OCI-LY1 (cell line): ENCODE measurements around the gene FAM13C.

Source experiments
- EZH2 ChIP-seq: fragments of 200-600 bp; sonication (generic), shearing (Covaris generic); IDR thresholded peaks from 2 replicates; pipeline ENCODE4 v1.8.0; 2017; ENCODE audit warnings: borderline replicate concordance, mixed run types, mild to moderate bottlenecking, antibody characterized with exemption, low read length, moderate library complexity, mixed read lengths
- TF ChIP-seq, protein P1 (sequence below): fragments of 200-600 bp; sonication (generic), shearing (Covaris generic); IDR thresholded peaks from 2 replicates; pipeline ENCODE4 v1.5.1; 2017; ENCODE audit warnings: mild to moderate bottlenecking, antibody characterized with exemption, low read length, moderate library complexity, mixed read lengths

DNA sequence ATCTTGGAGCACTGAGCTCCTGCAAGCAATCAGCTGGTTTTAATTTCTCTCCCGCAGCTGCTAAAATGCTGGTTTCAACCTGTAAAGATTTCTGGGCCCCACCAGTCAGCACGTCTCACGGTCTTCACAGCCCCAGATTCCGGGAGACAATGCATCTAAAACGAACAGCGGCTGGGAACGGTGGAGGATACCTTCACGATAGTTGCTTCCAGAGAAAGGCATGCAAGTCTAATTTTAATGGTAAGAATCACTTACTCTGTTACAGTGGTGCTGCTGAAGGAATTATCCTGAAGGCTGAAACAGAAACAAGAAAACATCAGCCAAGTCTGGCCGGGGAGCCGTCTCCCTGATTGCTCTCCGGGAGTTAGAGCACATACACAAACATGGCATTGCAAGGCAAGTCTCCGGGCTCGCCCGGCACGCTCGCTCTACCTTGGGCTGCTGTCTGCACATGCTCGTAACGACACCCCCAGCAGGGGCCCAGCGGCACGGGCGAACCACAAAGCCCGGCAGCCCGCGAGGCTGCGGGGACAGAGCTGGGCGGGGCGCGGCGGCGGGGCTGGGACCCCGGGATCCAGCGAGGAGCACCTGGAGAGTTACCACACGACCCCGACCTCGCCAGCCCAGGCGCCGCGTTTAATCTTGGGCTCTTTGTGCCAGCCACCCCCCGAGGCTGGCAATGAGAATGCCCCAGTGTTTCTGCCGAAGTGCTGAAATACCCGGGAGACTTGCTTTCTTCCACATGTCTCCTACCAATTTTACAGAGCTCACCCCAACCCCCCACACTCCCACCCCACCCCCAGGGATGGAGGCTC, at the start of gene FAM13C:
- TF ChIP-seq, protein P1, sequence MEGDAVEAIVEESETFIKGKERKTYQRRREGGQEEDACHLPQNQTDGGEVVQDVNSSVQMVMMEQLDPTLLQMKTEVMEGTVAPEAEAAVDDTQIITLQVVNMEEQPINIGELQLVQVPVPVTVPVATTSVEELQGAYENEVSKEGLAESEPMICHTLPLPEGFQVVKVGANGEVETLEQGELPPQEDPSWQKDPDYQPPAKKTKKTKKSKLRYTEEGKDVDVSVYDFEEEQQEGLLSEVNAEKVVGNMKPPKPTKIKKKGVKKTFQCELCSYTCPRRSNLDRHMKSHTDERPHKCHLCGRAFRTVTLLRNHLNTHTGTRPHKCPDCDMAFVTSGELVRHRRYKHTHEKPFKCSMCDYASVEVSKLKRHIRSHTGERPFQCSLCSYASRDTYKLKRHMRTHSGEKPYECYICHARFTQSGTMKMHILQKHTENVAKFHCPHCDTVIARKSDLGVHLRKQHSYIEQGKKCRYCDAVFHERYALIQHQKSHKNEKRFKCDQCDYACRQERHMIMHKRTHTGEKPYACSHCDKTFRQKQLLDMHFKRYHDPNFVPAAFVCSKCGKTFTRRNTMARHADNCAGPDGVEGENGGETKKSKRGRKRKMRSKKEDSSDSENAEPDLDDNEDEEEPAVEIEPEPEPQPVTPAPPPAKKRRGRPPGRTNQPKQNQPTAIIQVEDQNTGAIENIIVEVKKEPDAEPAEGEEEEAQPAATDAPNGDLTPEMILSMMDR: no peak
- no peak for TF ChIP-seq EZH2
